ENCODE measurements around the gene FAM163B.

FAM163B gene

GRCh38 chr9:133547116-133547515, 62.1 kb downstream of the FAM163B start:
- DNase-seq (ENCODE audit: low read depth in 2 of 2) = no peak

- no peak for DNase-seq (ENCODE audit: low read depth in 2 of 2)
Measured at GRCh38 chr9:133546287-133546680, 62.9 kb downstream of the FAM163B start.

DNA sequence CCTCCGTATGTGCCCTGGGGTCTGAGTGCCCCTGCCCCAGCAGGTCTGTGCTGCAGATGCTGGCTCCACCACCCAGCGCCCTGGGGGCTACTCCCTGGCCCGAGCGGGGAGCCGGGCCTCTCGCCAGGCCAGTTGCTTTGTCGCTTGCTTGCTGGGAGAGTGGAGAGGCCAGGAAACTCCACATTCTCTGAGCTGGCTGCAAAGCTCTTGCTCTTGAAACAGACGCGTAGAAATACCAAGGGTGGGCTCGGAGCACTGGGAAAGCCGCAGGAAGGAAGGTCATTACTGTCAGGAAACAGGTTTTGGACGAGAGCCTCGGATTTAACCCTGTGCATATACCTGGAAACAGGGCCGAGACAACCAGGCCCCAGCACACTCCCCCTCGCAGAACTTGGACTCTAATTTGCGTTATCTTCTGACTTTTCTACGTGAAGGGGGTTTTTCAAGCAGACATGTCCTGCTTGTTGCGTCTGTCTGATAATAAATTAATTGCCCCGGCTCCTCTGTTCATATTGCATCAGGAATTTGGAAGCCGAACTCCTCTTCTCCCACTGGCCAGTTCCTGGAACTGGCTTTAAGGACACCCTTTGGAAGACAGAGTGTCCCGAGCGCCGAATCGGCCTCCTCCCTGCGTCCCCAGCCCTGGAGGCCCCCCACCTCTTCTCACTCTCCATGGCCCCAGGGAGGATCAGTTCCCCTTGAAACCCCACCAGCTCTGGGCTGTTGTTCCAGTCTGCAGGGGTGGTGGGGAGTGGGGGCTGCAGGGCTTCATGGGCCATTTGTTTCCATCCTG, 63.5 kb downstream of the FAM163B start:
- no peak for DNase-seq (ENCODE audit: low read depth in 2 of 2)

- no peak for DNase-seq (ENCODE audit: low read depth in 2 of 2)
Measured at GRCh38 chr9:133543772-133544467, 65.3 kb downstream of the FAM163B start.

DNA sequence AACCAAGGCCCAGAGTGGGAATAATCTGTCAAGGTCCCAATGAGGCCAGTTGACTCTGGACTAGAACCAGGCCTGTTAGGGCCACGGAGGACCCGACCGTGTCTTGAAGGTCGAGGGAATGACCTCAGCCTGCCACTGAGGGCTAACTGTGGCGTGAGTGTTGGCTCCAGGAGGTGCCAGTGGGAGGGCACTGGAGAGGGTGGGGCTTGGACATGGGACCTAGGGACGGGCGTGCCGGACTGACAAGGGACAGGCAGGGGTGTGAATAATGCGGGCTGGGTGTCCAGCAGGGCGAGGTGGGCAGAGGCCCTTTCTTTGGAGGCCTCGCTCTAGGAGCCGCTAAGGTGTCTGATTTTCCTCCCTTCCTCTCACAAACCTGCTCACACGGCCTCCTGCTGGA, 67.2 kb downstream of the FAM163B start:
- DNase-seq (ENCODE audit: low read depth in 2 of 2) = no peak

DNA sequence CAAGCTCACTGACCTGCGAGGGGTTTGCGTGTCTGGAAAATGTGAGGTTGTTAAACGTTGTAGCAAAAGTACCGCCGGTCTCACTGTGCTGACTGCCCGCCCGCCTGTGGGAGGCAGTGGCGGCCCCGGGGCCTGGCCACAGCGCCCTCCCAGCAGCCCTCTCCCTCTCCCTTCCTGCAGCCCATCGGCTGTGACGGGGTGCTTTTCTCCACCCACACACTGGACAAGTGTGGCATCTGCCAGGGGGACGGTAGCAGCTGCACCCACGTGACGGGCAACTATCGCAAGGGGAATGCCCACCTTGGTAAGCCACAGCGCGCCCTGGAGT, 68.5 kb downstream of the FAM163B start:
- no peak for DNase-seq (ENCODE audit: low read depth in 2 of 2)

DNA sequence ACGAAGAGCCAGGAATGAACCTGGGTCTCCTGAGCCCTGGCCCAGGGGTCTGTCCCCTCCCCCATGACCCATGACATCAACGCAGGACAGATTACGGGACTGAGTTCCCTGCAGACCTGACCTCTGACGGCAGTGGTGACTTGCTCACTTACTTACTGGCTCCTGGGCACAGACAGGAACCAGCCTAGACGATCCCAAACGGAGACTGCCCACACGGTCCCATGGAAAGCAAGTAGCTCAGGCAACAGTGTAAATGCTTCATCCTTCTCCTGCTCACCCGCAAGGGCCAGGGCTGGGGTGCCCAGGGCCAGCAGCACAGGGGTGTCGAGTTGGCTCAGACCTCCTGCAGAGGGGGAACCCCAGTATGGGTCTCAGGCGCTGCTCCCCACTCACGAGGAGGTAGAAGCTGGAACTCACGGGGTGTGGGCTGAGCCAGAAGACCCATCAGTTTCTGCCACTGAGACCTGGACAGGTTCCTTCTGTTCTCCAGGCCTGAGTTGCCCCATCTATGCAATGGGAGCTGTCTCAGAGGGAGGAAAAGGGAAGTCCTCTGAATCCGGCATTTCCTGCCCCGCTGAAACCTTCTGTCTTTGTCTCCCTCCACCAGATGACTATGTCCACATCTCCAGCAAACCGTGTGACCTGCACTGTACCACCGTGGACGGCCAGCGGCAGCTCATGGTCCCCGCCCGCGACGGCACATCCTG, 69.0 kb downstream of the FAM163B start:
- no peak for DNase-seq (ENCODE audit: low read depth in 2 of 2)

GRCh38 chr9:133538851-133539833, 70.0 kb downstream of the FAM163B start:
- no peak for DNase-seq (ENCODE audit: low read depth in 2 of 2)

DNA sequence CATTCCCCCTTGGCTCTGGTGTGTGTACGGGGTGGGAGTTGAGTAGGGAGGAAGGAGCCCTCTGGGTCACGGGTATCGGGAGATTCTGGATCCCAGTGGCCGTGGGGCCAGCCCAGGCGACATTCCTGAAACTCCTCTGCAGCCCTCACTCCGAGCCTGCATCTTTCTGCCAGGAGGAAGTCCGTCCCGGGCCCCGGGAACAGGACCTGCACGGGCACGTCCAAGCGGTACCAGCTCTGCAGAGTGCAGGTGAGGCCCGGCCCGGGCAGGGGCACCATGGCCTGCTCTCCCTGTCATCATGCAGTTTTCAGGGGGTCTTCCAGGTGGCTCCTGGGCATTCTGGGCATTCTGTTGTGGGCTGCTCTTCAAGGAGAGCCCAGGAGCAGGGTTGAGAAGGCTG, 71.0 kb downstream of the FAM163B start:
- no peak for DNase-seq (ENCODE audit: low read depth in 2 of 2)

GRCh38 chr9:133537257-133537656, 71.9 kb downstream of the FAM163B start:
- no peak for DNase-seq (ENCODE audit: low read depth in 2 of 2)

- no peak for DNase-seq (ENCODE audit: low read depth in 2 of 2)
Measured at GRCh38 chr9:133536536-133536935, 72.7 kb downstream of the FAM163B start.

DNA sequence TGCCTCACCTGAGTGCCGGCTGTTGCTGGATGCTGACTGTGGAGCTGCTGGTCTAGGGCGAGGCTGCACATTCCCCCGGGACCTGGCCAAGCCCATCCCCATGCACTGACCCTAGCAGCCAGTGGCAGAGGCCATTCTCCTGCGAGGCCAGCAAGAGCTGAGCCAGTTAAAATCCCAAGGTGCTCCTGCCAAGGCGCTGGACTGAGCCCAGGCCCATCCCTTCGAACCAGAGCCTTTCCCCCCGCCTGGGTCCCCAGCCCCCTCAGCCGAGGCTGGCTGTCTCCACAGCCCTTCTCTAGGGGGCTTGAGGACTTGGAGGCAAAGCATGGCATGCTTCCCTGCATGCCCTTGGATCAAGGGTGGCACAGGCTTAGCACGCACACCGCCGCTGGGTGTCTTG, 73.1 kb downstream of the FAM163B start:
- no peak for DNase-seq (ENCODE audit: low read depth in 2 of 2)

GRCh38 chr9:133535306-133535877, 73.8 kb downstream of the FAM163B start:
- no peak for DNase-seq (ENCODE audit: low read depth in 2 of 2)

GRCh38 chr9:133534346-133535291, 74.6 kb downstream of the FAM163B start, which contains the start of gene ADAMTSL2:
Gene ADAMTSL2 (plus strand): TSS chr9:133534704. CDS start chr9:133536713, 2,009 bp downstream.
- no peak for DNase-seq (ENCODE audit: low read depth in 2 of 2)

- DNase-seq (ENCODE audit: low read depth in 2 of 2) = no peak
Measured at GRCh38 chr9:133533857-133534256, 75.3 kb downstream of the FAM163B start.

DNA sequence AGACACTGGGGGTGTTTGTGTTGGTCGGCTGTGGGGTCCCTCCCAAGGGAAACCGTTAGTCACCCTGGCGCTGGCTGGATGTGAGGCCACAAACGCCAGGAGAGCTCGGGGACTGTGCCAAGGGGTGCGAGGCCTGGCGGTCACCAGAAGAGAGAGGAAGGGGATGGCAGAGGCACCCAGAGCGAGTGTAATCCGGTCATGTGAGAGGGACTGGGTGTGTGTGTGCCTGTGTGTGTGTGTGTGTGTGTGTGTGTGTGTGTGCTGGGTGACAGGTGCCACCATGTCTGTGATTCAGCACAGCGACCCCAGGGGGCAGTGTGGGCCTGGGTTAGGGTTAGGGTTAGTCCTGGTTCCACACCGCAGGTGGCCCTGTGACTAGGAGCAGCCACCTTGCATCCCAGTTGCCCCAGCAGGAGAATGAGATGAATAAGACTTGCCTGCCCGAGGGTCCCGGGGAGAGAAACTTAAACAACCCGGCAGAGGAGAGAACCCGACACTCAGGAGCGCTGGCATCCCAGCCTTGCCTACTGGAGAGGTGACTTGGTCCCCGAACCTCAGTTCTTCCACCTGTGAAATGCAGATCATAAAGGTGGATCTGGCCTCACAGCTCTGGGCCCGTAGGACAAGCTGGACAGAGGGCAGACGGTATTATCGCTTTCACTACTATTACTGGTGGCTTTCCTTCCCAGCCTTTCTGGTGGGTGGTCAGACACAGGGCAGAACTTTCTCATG, 76.1 kb downstream of the FAM163B start:
- DNase-seq (ENCODE audit: low read depth in 2 of 2) = peak; percentile 65 to 76

GRCh38 chr9:133531293-133531692, 77.9 kb downstream of the FAM163B start:
- no peak for DNase-seq (ENCODE audit: low read depth in 2 of 2)

- no peak for DNase-seq (ENCODE audit: low read depth in 2 of 2)
Measured at GRCh38 chr9:133529874-133530273, 79.3 kb downstream of the FAM163B start.

DNA sequence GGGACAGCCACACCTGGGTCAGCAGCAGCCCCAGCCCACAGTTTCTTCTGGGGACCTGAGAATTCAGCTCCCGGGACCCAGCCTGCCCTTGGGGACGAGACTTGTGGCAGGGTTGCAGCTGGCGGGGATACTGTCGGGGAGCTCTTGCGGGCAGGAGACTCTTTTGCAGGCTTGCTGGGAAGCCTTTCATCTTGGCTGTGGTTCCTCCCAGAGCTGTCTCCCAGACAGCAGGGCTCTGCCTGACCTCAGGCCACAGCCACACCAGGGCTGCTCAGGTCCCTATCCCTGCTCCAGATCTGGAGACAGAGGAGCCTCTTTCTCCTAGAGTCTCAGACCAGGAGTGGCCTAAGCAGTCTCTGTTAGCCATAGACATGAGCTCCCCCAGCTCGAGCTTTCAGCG, 79.7 kb downstream of the FAM163B start:
- no peak for DNase-seq (ENCODE audit: low read depth in 2 of 2)
